ENCODE measurements around the gene PPP1R2C. TPM values are rescaled to one million over a fixed set of nuclear protein-coding genes. Genes with fewer than 3 reads are reported as not detected.

PPP1R2C gene
- total RNA-seq, 1 experiment from 2014 or later: not detected

- POLR2A ChIA-PET: no interaction called here
- Mint-ChIP-seq H3K36me3 (ENCODE audit: insufficient read depth, unreplicated experiment) (no peaks in the 10 kb centered on the region), H3K27ac (ENCODE audit: unreplicated experiment) (no peak overlapping the region), H3K4me1 (ENCODE audit: low read depth, unreplicated experiment) (peaks cover 8% of the 10 kb centered on the region), H3K27me3 (ENCODE audit: insufficient read depth, unreplicated experiment) (no peaks in the 10 kb centered on the region), H3K9me3 (ENCODE audit: unreplicated experiment) (peaks cover 27% of the 10 kb centered on the region), H3K4me3 (ENCODE audit: unreplicated experiment) (no peak overlapping the region)
- TF ChIP-seq CTCF (IDR thresholded peaks at IDR 0.05; ENCODE audit: insufficient read depth in 1 of 2, low read depth in 1 of 2, low read length in 1 of 2, severe bottlenecking in 1 of 2, unreplicated experiment in 1 of 2): no peak
- intact Hi-C loops (cut with micrococcal nuclease; ENCODE audit: unreplicated experiment): no loop called here
- Histone ChIP-seq H3K27me3 (replicated peaks; ENCODE audit: control insufficient read depth, insufficient read depth, low read length) (no peaks in the 10 kb centered on the region), H3K4me3 (ENCODE audit: low read depth, low read length) (no peak overlapping the region), H3K9me3 (no peaks in the 10 kb centered on the region), H3K4me1 (no peaks in the 10 kb centered on the region), H3K36me3 (ENCODE audit: control insufficient read depth, insufficient read depth, low read length) (no peaks in the 10 kb centered on the region)
- no TSS peak for BruUV-seq (replicated peaks)
- CTCF ChIA-PET: no interaction called here
- DNase-seq: no peak
These were observed 1.8 kb downstream of the PPP1R2C start for GRCh38 chrX:42776195-42776594.

- no peaks in the 10 kb centered on the region for H3K27me3 ChIP-seq (replicated peaks; ENCODE audit: control insufficient read depth, insufficient read depth, low read length)
- Mint-ChIP-seq H3K9me3 (ENCODE audit: unreplicated experiment) (peaks cover 16% of the 10 kb centered on the region), H3K36me3 (ENCODE audit: insufficient read depth, unreplicated experiment) (peaks cover 6% of the 10 kb centered on the region), H3K4me1 (ENCODE audit: low read depth, unreplicated experiment) (peaks cover 13% of the 10 kb centered on the region), H3K27me3 (ENCODE audit: insufficient read depth, unreplicated experiment) (no peaks in the 10 kb centered on the region), H3K4me3 (ENCODE audit: unreplicated experiment) (no peak overlapping the region), H3K27ac (ENCODE audit: unreplicated experiment) (no peak overlapping the region)
- ChIA-PET CTCF (no interaction called here), POLR2A (no interaction called here)
- H3K36me3 ChIP-seq (ENCODE audit: control insufficient read depth, insufficient read depth, low read length): no peaks in the 10 kb centered on the region
- intact Hi-C loops (cut with micrococcal nuclease; ENCODE audit: unreplicated experiment): no loop called here
- no peak for TF ChIP-seq CTCF (IDR thresholded peaks at IDR 0.05; ENCODE audit: insufficient read depth in 1 of 2, low read depth in 1 of 2, low read length in 1 of 2, severe bottlenecking in 1 of 2, unreplicated experiment in 1 of 2)
- no peak overlapping the region for H3K4me3 ChIP-seq (ENCODE audit: low read depth, low read length)
- no peak for DNase-seq
- no peaks in the 10 kb centered on the region for H3K4me1 ChIP-seq
- no TSS peak for BruUV-seq (replicated peaks)
- no peaks in the 10 kb centered on the region for H3K9me3 ChIP-seq
These were observed 5.1 kb downstream of the PPP1R2C start for GRCh38 chrX:42772874-42773273.

- Histone ChIP-seq H3K36me3 (ENCODE audit: control insufficient read depth, insufficient read depth, low read length) (no peaks in the 10 kb centered on the region), H3K4me1 (no peaks in the 10 kb centered on the region), H3K27me3 (replicated peaks; ENCODE audit: control insufficient read depth, insufficient read depth, low read length) (no peaks in the 10 kb centered on the region), H3K4me3 (ENCODE audit: low read depth, low read length) (no peak overlapping the region), H3K9me3 (no peaks in the 10 kb centered on the region)
- Mint-ChIP-seq H3K4me1 (ENCODE audit: low read depth, unreplicated experiment) (peaks cover 13% of the 10 kb centered on the region), H3K27ac (ENCODE audit: unreplicated experiment) (no peak overlapping the region), H3K4me3 (ENCODE audit: unreplicated experiment) (no peak overlapping the region), H3K36me3 (ENCODE audit: insufficient read depth, unreplicated experiment) (peaks cover 6% of the 10 kb centered on the region), H3K27me3 (ENCODE audit: insufficient read depth, unreplicated experiment) (no peaks in the 10 kb centered on the region), H3K9me3 (ENCODE audit: unreplicated experiment) (peaks cover 9% of the 10 kb centered on the region)
- POLR2A ChIA-PET: no interaction called here
- no TSS peak for BruUV-seq (replicated peaks)
- no peak for TF ChIP-seq CTCF (IDR thresholded peaks at IDR 0.05; ENCODE audit: insufficient read depth in 1 of 2, low read depth in 1 of 2, low read length in 1 of 2, severe bottlenecking in 1 of 2, unreplicated experiment in 1 of 2)
- CTCF ChIA-PET: no interaction called here
- no peak for DNase-seq
- intact Hi-C loops (cut with micrococcal nuclease; ENCODE audit: unreplicated experiment): no loop called here
These were observed 6.2 kb downstream of the PPP1R2C start for GRCh38 chrX:42771506-42772335.
